Fibroblast of the conjunctiva (primary cell): ENCODE measurements around the gene YARS1.
"Not testable (repeated sequence)": the region's sequence is repeated elsewhere in the genome, so short reads cannot be mapped to it uniquely, and the experiment has no call there.

Experiments used
- DNase-seq: peaks from one replicate; pipeline ENCODE4 v3.0.0-alpha.2; 2010; ENCODE audit warnings: low read depth

Gene YARS1

GRCh38 chr1:32817815-32818786 is 943 bp upstream of the YARS1 start:
- DNase-seq, result no peak

GRCh38 chr1:32816676-32817158 is 441 bp downstream of the YARS1 start:
- peak; percentile 18 for DNase-seq

- peak; percentile 17 for DNase-seq
These were observed 3.0 kb downstream of the YARS1 start for GRCh38 chr1:32813941-32814739.

GRCh38 chr1:32811917-32812316 is 5.2 kb downstream of the YARS1 start:
- no peak for DNase-seq

- DNase-seq, result no peak
These were observed 5.9 kb downstream of the YARS1 start for GRCh38 chr1:32811265-32811664.

GRCh38 chr1:32810358-32810757 is 6.8 kb downstream of the YARS1 start:
- DNase-seq, result no peak

- no peak for DNase-seq
These were observed 8.6 kb downstream of the YARS1 start for GRCh38 chr1:32808580-32808979.

- no peak for DNase-seq
These were observed 10.1 kb downstream of the YARS1 start for GRCh38 chr1:32806910-32807523.

- no peak for DNase-seq
These were observed 10.9 kb downstream of the YARS1 start for GRCh38 chr1:32806290-32806689.

GRCh38 chr1:32804460-32804859 is 12.7 kb downstream of the YARS1 start:
- not testable (repeated sequence) for DNase-seq

GRCh38 chr1:32801096-32801715 is 16.0 kb downstream of the YARS1 start:
- DNase-seq, result no peak

- DNase-seq, result no peak
These were observed 18.3 kb downstream of the YARS1 start for GRCh38 chr1:32798679-32799416.

GRCh38 chr1:32798191-32798590 is 19.0 kb downstream of the YARS1 start:
- no peak for DNase-seq

GRCh38 chr1:32797456-32797855 is 19.7 kb downstream of the YARS1 start:
- no peak for DNase-seq

- DNase-seq, result not testable (repeated sequence)
These were observed 21.4 kb downstream of the YARS1 start for GRCh38 chr1:32795763-32796162.

GRCh38 chr1:32791881-32792280 is 25.3 kb downstream of the YARS1 start:
- no peak for DNase-seq

GRCh38 chr1:32789356-32789755 is 27.8 kb downstream of the YARS1 start:
- DNase-seq, result peak; percentile 72

GRCh38 chr1:32786856-32787255 is 30.3 kb downstream of the YARS1 start:
- DNase-seq, result no peak

- DNase-seq, result no peak
These were observed 32.3 kb downstream of the YARS1 start for GRCh38 chr1:32784817-32785216.

- DNase-seq, result no peak
These were observed 33.3 kb downstream of the YARS1 start for GRCh38 chr1:32783851-32784250.

GRCh38 chr1:32782086-32782485 is 35.1 kb downstream of the YARS1 start:
- no peak for DNase-seq
